ENCODE data around the gene KCNB1.
A peak's percentile ranks its signal among the peaks of the same experiment; 100 is the strongest.

The KCNB1 gene

GRCh38 chr20:49482621-49483017 lies at the start of gene KCNB1:
Gene KCNB1, minus strand, starts transcription at chr20:49482668. Its CDS starts 188 bp downstream, at chr20:49482480.
- DNase-seq (ENCODE audit: low read depth): peak; percentile 76
- no peak for TF ChIP-seq POLR2A (IDR thresholded peaks at IDR 0.05; ENCODE audit: extremely low read depth, insufficient read length)
- TF ChIP-seq MYC (IDR thresholded peaks at IDR 0.05; ENCODE audit: low read depth, low read length): no peak
- TF ChIP-seq, protein P1, sequence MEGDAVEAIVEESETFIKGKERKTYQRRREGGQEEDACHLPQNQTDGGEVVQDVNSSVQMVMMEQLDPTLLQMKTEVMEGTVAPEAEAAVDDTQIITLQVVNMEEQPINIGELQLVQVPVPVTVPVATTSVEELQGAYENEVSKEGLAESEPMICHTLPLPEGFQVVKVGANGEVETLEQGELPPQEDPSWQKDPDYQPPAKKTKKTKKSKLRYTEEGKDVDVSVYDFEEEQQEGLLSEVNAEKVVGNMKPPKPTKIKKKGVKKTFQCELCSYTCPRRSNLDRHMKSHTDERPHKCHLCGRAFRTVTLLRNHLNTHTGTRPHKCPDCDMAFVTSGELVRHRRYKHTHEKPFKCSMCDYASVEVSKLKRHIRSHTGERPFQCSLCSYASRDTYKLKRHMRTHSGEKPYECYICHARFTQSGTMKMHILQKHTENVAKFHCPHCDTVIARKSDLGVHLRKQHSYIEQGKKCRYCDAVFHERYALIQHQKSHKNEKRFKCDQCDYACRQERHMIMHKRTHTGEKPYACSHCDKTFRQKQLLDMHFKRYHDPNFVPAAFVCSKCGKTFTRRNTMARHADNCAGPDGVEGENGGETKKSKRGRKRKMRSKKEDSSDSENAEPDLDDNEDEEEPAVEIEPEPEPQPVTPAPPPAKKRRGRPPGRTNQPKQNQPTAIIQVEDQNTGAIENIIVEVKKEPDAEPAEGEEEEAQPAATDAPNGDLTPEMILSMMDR (IDR thresholded peaks at IDR 0.05; ENCODE audit: low read depth, low read length): no peak
- TF ChIP-seq, protein P2, sequence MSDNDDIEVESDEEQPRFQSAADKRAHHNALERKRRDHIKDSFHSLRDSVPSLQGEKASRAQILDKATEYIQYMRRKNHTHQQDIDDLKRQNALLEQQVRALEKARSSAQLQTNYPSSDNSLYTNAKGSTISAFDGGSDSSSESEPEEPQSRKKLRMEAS (IDR thresholded peaks at IDR 0.05; ENCODE audit: low read depth, low read length): no peak
- no peak within 1 kb of the TSS for H3K4me3 ChIP-seq (ENCODE audit: low read depth, low read length)

- TF ChIP-seq MYC (IDR thresholded peaks at IDR 0.05; ENCODE audit: low read depth, low read length) (no peak), POLR2A (IDR thresholded peaks at IDR 0.05; ENCODE audit: extremely low read depth, insufficient read length) (no peak)
- TF ChIP-seq, protein P1 (IDR thresholded peaks at IDR 0.05; ENCODE audit: low read depth, low read length): no peak
- TF ChIP-seq, protein P2 (IDR thresholded peaks at IDR 0.05; ENCODE audit: low read depth, low read length): no peak
- DNase-seq (ENCODE audit: low read depth): no peak
Observed at GRCh38 chr20:49529470-49529869, 47.0 kb upstream of the KCNB1 start.

GRCh38 chr20:49526568-49526967 lies 44.1 kb upstream of the KCNB1 start:
- DNase-seq (ENCODE audit: low read depth): no peak
- TF ChIP-seq POLR2A (IDR thresholded peaks at IDR 0.05; ENCODE audit: extremely low read depth, insufficient read length) (no peak), MYC (IDR thresholded peaks at IDR 0.05; ENCODE audit: low read depth, low read length) (no peak)
- TF ChIP-seq, protein P2 (IDR thresholded peaks at IDR 0.05; ENCODE audit: low read depth, low read length): no peak
- TF ChIP-seq, protein P1 (IDR thresholded peaks at IDR 0.05; ENCODE audit: low read depth, low read length): no peak
- H3K4me3 ChIP-seq (ENCODE audit: low read depth, low read length): no peak overlapping the region

More at GRCh38 chr20:49529470-49529869, 47.0 kb upstream of the KCNB1 start:
- H3K4me3 ChIP-seq (ENCODE audit: low read depth, low read length): no peak overlapping the region

DNA sequence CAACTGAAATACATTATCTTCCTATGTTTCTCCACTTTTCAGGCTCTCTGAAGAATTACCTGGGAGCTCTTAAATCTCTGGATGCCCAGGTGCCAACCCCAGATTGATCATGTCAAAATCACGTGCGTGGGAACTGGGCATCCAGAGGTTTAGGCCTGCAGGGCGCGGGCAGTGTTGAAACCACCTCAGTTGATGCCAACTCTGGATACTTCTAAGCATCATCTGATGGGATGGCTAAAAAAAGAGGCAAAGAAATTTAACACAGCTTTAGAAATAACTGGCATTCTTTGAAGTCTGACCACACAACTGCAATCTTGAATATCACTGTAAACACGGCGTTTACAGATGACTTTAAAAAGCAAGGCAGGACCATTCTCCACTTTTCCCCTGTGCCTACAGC lies 43.6 kb upstream of the KCNB1 start:
- no peak for DNase-seq (ENCODE audit: low read depth)
- H3K4me3 ChIP-seq (ENCODE audit: low read depth, low read length): no peak overlapping the region
- TF ChIP-seq, protein P1 (IDR thresholded peaks at IDR 0.05; ENCODE audit: low read depth, low read length): no peak
- TF ChIP-seq POLR2A (IDR thresholded peaks at IDR 0.05; ENCODE audit: extremely low read depth, insufficient read length) (no peak), MYC (IDR thresholded peaks at IDR 0.05; ENCODE audit: low read depth, low read length) (no peak)
- TF ChIP-seq, protein P2 (IDR thresholded peaks at IDR 0.05; ENCODE audit: low read depth, low read length): no peak

- no peak for DNase-seq (ENCODE audit: low read depth)
- H3K4me3 ChIP-seq (ENCODE audit: low read depth, low read length): no peak overlapping the region
- TF ChIP-seq, protein P2 (IDR thresholded peaks at IDR 0.05; ENCODE audit: low read depth, low read length): no peak
- TF ChIP-seq, protein P1 (IDR thresholded peaks at IDR 0.05; ENCODE audit: low read depth, low read length): no peak
- TF ChIP-seq POLR2A (IDR thresholded peaks at IDR 0.05; ENCODE audit: extremely low read depth, insufficient read length): no peak
- TF ChIP-seq MYC (IDR thresholded peaks at IDR 0.05; ENCODE audit: low read depth, low read length): no peak
Observed at GRCh38 chr20:49523767-49524360, 41.4 kb upstream of the KCNB1 start.

All from NB4 (cell line).